ENCODE data around the gene ETS2.
A peak's percentile ranks its signal among the peaks of the same experiment; 100 is the strongest.

GRCh38 chr21:38821959-38822682 lies 16.4 kb downstream of the ETS2 start:
- TF ChIP-seq CTCF (IDR thresholded peaks at IDR 0.05) (no peak), POLR2A (IDR thresholded peaks at IDR 0.05) (peak in 1 of 4 donors; percentile 17)
